GM23338 (cell line): ENCODE data around the gene NFATC2IP.

Experiments used
- CREB1 ChIP-seq: fragments of 250-450 bp; sonication (Bioruptor Pico); IDR thresholded peaks from 2 replicates; pipeline ENCODE4 v1.5.0; 2020; ENCODE audit warnings: low read depth, mild to moderate bottlenecking, moderate library complexity
- POLR2AphosphoS5 ChIP-seq: IDR thresholded peaks from 2 replicates; pipeline ENCODE4 v1.6.1; 2016; ENCODE audit warnings: antibody characterized with exemption, low read depth
- TF ChIP-seq, protein P1 (sequence below), 2 experiments: fragments of 200-600 bp in 1 of 2; sonication (generic) in 1 of 2; conservative IDR thresholded peaks; 2 replicates each; pipeline versions ENCODE4 v1.5.1 to v1.6.1; 2016 to 2017; ENCODE audit warnings: antibody characterized with exemption in 2 of 2, low read depth in 2 of 2, mild to moderate bottlenecking in 2 of 2, moderate library complexity in 1 of 2
- TF ChIP-seq, protein P2 (sequence below): IDR thresholded peaks from one replicate; pipeline ENCODE4 v1.6.1; 2018; ENCODE audit warnings: antibody characterized with exemption; ENCODE audit not compliant: unreplicated experiment

DNA sequence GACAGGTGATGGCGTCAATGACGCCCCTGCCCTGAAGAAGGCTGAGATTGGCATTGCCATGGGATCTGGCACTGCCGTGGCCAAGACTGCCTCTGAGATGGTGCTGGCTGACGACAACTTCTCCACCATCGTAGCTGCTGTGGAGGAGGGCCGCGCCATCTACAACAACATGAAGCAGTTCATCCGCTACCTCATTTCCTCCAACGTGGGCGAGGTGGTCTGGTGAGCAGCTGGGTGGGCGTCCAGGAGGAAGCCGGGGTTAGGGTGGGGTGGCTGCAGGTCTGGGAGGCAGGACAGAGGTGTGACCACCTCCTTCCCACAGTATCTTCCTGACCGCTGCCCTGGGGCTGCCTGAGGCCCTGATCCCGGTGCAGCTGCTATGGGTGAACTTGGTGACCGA is 48.9 kb upstream of the NFATC2IP start:
- TF ChIP-seq, protein P1, sequence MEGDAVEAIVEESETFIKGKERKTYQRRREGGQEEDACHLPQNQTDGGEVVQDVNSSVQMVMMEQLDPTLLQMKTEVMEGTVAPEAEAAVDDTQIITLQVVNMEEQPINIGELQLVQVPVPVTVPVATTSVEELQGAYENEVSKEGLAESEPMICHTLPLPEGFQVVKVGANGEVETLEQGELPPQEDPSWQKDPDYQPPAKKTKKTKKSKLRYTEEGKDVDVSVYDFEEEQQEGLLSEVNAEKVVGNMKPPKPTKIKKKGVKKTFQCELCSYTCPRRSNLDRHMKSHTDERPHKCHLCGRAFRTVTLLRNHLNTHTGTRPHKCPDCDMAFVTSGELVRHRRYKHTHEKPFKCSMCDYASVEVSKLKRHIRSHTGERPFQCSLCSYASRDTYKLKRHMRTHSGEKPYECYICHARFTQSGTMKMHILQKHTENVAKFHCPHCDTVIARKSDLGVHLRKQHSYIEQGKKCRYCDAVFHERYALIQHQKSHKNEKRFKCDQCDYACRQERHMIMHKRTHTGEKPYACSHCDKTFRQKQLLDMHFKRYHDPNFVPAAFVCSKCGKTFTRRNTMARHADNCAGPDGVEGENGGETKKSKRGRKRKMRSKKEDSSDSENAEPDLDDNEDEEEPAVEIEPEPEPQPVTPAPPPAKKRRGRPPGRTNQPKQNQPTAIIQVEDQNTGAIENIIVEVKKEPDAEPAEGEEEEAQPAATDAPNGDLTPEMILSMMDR (conservative IDR thresholded peaks at IDR 0.05; ENCODE audit: low read depth in 2 of 2), result no peak
- TF ChIP-seq, protein P2, sequence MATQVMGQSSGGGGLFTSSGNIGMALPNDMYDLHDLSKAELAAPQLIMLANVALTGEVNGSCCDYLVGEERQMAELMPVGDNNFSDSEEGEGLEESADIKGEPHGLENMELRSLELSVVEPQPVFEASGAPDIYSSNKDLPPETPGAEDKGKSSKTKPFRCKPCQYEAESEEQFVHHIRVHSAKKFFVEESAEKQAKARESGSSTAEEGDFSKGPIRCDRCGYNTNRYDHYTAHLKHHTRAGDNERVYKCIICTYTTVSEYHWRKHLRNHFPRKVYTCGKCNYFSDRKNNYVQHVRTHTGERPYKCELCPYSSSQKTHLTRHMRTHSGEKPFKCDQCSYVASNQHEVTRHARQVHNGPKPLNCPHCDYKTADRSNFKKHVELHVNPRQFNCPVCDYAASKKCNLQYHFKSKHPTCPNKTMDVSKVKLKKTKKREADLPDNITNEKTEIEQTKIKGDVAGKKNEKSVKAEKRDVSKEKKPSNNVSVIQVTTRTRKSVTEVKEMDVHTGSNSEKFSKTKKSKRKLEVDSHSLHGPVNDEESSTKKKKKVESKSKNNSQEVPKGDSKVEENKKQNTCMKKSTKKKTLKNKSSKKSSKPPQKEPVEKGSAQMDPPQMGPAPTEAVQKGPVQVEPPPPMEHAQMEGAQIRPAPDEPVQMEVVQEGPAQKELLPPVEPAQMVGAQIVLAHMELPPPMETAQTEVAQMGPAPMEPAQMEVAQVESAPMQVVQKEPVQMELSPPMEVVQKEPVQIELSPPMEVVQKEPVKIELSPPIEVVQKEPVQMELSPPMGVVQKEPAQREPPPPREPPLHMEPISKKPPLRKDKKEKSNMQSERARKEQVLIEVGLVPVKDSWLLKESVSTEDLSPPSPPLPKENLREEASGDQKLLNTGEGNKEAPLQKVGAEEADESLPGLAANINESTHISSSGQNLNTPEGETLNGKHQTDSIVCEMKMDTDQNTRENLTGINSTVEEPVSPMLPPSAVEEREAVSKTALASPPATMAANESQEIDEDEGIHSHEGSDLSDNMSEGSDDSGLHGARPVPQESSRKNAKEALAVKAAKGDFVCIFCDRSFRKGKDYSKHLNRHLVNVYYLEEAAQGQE, result no peak
- TF ChIP-seq CREB1 (CRISPR knock-in tag) (no peak), POLR2AphosphoS5 (no peak)
